Spleen (tissue), 11 donors: ENCODE data around the gene FTL. TPM values are rescaled to one million over a fixed set of nuclear protein-coding genes. Genes with fewer than 3 reads are reported as not detected.
A peak's percentile ranks its signal among the peaks of the same experiment; 100 is the strongest.

ENCODE experiments used
- DNase-seq: peaks from one replicate; pipeline ENCODE4 v3.0.0-alpha.2; 2020
- H3K27ac ChIP-seq, 8 donors: fragments of 200-600 bp; sonication (generic) in 7 of 8; 1 replicate in 4 of 8; 2 replicates in 4 of 8; pipeline versions ENCODE4 v1.5.0 to v1.8.0; 2016 to 2021; ENCODE audit warnings: inconsistent platforms in 4 of 8, mild to moderate bottlenecking in 4 of 8, moderate library complexity in 1 of 8
- H3K27me3 ChIP-seq, 7 donors: fragments of 200-600 bp; sonication (generic) in 6 of 7; replicated peaks in 1 of 7; 1 replicate in 4 of 7; 2 replicates in 3 of 7; pipeline versions ENCODE4 v1.5.0 to v1.8.0; 2016 to 2021; ENCODE audit warnings: inconsistent platforms in 3 of 7, mild to moderate bottlenecking in 1 of 7
- H3K36me3 ChIP-seq, 6 donors: fragments of 200-600 bp; sonication (generic) in 5 of 6; 1 replicate in 4 of 6; 2 replicates in 2 of 6; pipeline versions ENCODE4 v1.5.0 to v1.8.0; 2016 to 2021; ENCODE audit warnings: inconsistent platforms in 2 of 6
- H3K4me1 ChIP-seq, 6 donors: fragments of 200-600 bp; sonication (generic) in 5 of 6; 1 replicate in 3 of 6; 2 replicates in 3 of 6; pipeline versions ENCODE4 v1.5.0 to v1.8.0; 2016 to 2021; ENCODE audit warnings: inconsistent platforms in 3 of 6
- H3K4me3 ChIP-seq, 8 donors: fragments of 200-600 bp; sonication (generic) in 7 of 8; 1 replicate in 4 of 8; 2 replicates in 4 of 8; pipeline versions ENCODE4 v1.5.0 to v1.8.0; 2016 to 2021; ENCODE audit warnings: inconsistent platforms in 4 of 8, mild to moderate bottlenecking in 4 of 8, moderate library complexity in 2 of 8
- H3K9me3 ChIP-seq, 8 donors: fragments of 200-600 bp; sonication (generic) in 7 of 8; 1 replicate in 4 of 8; 2 replicates in 4 of 8; pipeline versions ENCODE4 v1.5.0 to v1.8.0; 2016 to 2021; ENCODE audit warnings: inconsistent platforms in 4 of 8
- CTCF ChIP-seq, 11 experiments: fragments of 200-600 bp in 7 of 11; fragments of 450-650 bp in 4 of 11; sonication (generic) in 4 of 11; IDR thresholded peaks in 8 of 11; conservative IDR thresholded peaks in 3 of 11; 1 replicate in 7 of 11; 2 replicates in 4 of 11; pipeline versions ENCODE4 v1.4.0 to v1.8.0; 2016 to 2021; ENCODE audit warnings: antibody characterized with exemption in 11 of 11, inconsistent platforms in 4 of 11, mild to moderate bottlenecking in 1 of 11
- POLR2A ChIP-seq, 3 donors: fragments of 450-650 bp; IDR thresholded peaks; one replicate each; pipeline ENCODE4 v1.5.1; 2017; ENCODE audit warnings: antibody characterized with exemption in 3 of 3, mild to moderate bottlenecking in 1 of 3
- POLR2AphosphoS5 ChIP-seq, 3 donors: sonication (generic); formaldehyde crosslinking; IDR thresholded peaks; one replicate each; pipeline ENCODE4 v1.5.1; 2017; ENCODE audit warnings: antibody characterized with exemption in 3 of 3
- WGBS, 5 donors: extraction: QIAGEN DNeasy Blood & Tissue Kit in 3 of 5; methylation state at CpG; one replicate each; pipeline versions ENCODE4 v1.1.5 to v1.1.7; 2013 to 2018; 5-methylcytosine and 5-hydroxymethylcytosine counted together
- intact Hi-C: fragments of 100-400 bp; cut with DNase I; formaldehyde crosslinking; loops from one replicate; pipeline ENCODE4 v1.15.0; 2023; ENCODE audit warnings: low total_unique reads
- polyA plus RNA-seq, 3 donors: library from polyadenylated mRNA; stranded (reverse); fragments of 200-250 nt; gene quantifications; one replicate each; pipeline ENCODE4 v1.2.1, GENCODE V29; 2013
- total RNA-seq, 7 donors: library from RNA; depleted of rRNA in 3 of 7; stranded (reverse); fragments of >200 nt in 3 of 7; fragmentation: NEBNext Ultra II Directional in 4 of 7; extraction: Animal tissue kit (Norgen Biotek cat#: 25700) in 4 of 7; gene quantifications; one replicate each; pipeline versions ENCODE4 v1.1.0 to v1.2.1, GENCODE V29; 2016 to 2021
- donor health status: healthy with polysubstance abuse.
- donor health status: DM: no; HTN: no; CAD: no; lungs with moderate emphysema.
- donor health status: DM: no; HTN: no; CAD: no.
- donor health status: Bipolar disorder and iron deficiency.
- donor health status: healthy.
- donor health status: DM: no; HTN: no; CAD: no.
- donor health status: DM: yes; HTN: yes; CAD: no.

The FTL gene
- total and polyA plus RNA-seq, 10 donors, result 4,960 to 14,078 (median 7,397) TPM

GRCh38 chr19:49011194-49011593 lies 46.1 kb downstream of the FTL start:
- TF ChIP-seq CTCF (IDR thresholded peaks at IDR 0.05 in 8 of 11, conservative IDR thresholded peaks at IDR 0.05 in 3 of 11), result no peak
- no peak for TF ChIP-seq POLR2A (IDR thresholded peaks at IDR 0.05)
- Histone ChIP-seq H3K36me3 (peaks cover 0 to 100% (median 63%) of the 10 kb centered on the region in 6 donors), H3K27ac (no peak overlapping the region), H3K27me3 (no peaks in the 10 kb centered on the region), H3K9me3 (no peaks in the 10 kb centered on the region), H3K4me3 (no peak overlapping the region), H3K4me1 (no peaks in the 10 kb centered on the region)
- WGBS, 5 donors, result 88 to 93% (median 92%) methylated on average over 14 to 17 of the region's 17 CpGs
- intact Hi-C loops, result no loop called here
- no peak for DNase-seq

- Histone ChIP-seq H3K4me3 (no peak overlapping the region), H3K27ac (no peak overlapping the region), H3K4me1 (peaks cover 4 to 25% (median 20%) of the 10 kb centered on the region in 6 donors), H3K27me3 (peaks cover 0 to 18% (median 2%) of the 10 kb centered on the region in 7 donors), H3K9me3 (no peaks in the 10 kb centered on the region), H3K36me3 (peaks cover 0 to 72% (median 47%) of the 10 kb centered on the region in 6 donors)
- DNase-seq, result no peak
- no peak for TF ChIP-seq POLR2A (IDR thresholded peaks at IDR 0.05)
- no peak for TF ChIP-seq CTCF (IDR thresholded peaks at IDR 0.05 in 8 of 11, conservative IDR thresholded peaks at IDR 0.05 in 3 of 11)
- TF ChIP-seq POLR2AphosphoS5 (IDR thresholded peaks at IDR 0.05), result no peak
- intact Hi-C loops, result no loop called here
- 91 to 95% (median 94%) methylated on average over 31 to 32 of the region's 32 CpGs for WGBS, 5 donors
These were observed 49.2 kb downstream of the FTL start for GRCh38 chr19:49014123-49014869.

GRCh38 chr19:49014870-49015255 lies 49.8 kb downstream of the FTL start:
- Histone ChIP-seq H3K27me3 (peaks cover 0 to 24% (median 7%) of the 10 kb centered on the region in 7 donors), H3K4me3 (no peak overlapping the region), H3K9me3 (no peaks in the 10 kb centered on the region), H3K4me1 (peaks cover 4 to 30% (median 25%) of the 10 kb centered on the region in 6 donors), H3K36me3 (peaks cover 0 to 66% (median 42%) of the 10 kb centered on the region in 6 donors), H3K27ac (no peak overlapping the region)
- TF ChIP-seq POLR2AphosphoS5 (IDR thresholded peaks at IDR 0.05) (peak in 1 of 3 donors; percentile 52), POLR2A (IDR thresholded peaks at IDR 0.05) (no peak), CTCF (IDR thresholded peaks at IDR 0.05 in 8 of 11, conservative IDR thresholded peaks at IDR 0.05 in 3 of 11) (no peak)
- no peak for DNase-seq
- WGBS, 5 donors, result 91 to 98% (median 94%) methylated on average over 17 to 18 of the region's 18 CpGs
- intact Hi-C loops, result no loop called here

- intact Hi-C loops, result no loop called here
- H3K9me3 ChIP-seq, result no peaks in the 10 kb centered on the region
- peaks cover 0 to 34% (median 7%) of the 10 kb centered on the region in 7 donors for H3K27me3 ChIP-seq
- WGBS, 5 donors, result 87 to 98% (median 92%) methylated on average over 21 to 29 of the region's 29 CpGs
- no peak overlapping the region for H3K27ac ChIP-seq
- peaks cover 0 to 52% (median 31%) of the 10 kb centered on the region in 6 donors for H3K36me3 ChIP-seq
- TF ChIP-seq POLR2A (IDR thresholded peaks at IDR 0.05) (no peak), CTCF (IDR thresholded peaks at IDR 0.05 in 8 of 11, conservative IDR thresholded peaks at IDR 0.05 in 3 of 11) (no peak), POLR2AphosphoS5 (IDR thresholded peaks at IDR 0.05) (peak in 1 of 3 donors; percentile 38)
- no peak overlapping the region for H3K4me3 ChIP-seq
- DNase-seq, result no peak
- H3K4me1 ChIP-seq, result peaks cover 4 to 32% (median 25%) of the 10 kb centered on the region in 6 donors
These were observed 51.1 kb downstream of the FTL start for GRCh38 chr19:49016067-49016839.
